BLaER1 treated with 17β-estradiol and CSF1 and Interleukin-3, amounts not matched to agents 10 nM and 100 nM (cell line): ENCODE data around the gene IL1RAPL2.
"Not testable (repeated sequence)": the region's sequence is repeated elsewhere in the genome, so short reads cannot be mapped to it uniquely, and the experiment has no call there.

Experiments used
- H3K27ac ChIP-seq, 11 experiments: shearing (Covaris generic); formaldehyde crosslinking; 2 replicates each; pipeline ENCODE4 v1.8.1; 2022
- H3K27me3 ChIP-seq, 11 experiments: shearing (Covaris generic); formaldehyde crosslinking; 2 replicates each; pipeline ENCODE4 v1.8.1; 2022
- H3K36me3 ChIP-seq, 11 experiments: shearing (Covaris generic); formaldehyde crosslinking; 2 replicates each; pipeline ENCODE4 v1.8.1; 2022
- H3K4me1 ChIP-seq, 10 experiments: shearing (Covaris generic); formaldehyde crosslinking; 2 replicates each; pipeline ENCODE4 v1.8.1; 2022
- H3K4me2 ChIP-seq, 11 experiments: shearing (Covaris generic); formaldehyde crosslinking; 2 replicates each; pipeline ENCODE4 v1.8.1; 2022
- H3K4me3 ChIP-seq, 10 experiments: shearing (Covaris generic); formaldehyde crosslinking; 2 replicates each; pipeline ENCODE4 v1.8.1; 2022
- H3K9ac ChIP-seq, 11 experiments: shearing (Covaris generic); formaldehyde crosslinking; 2 replicates each; pipeline ENCODE4 v1.8.1; 2022
- H3K9me3 ChIP-seq, 11 experiments: shearing (Covaris generic); formaldehyde crosslinking; replicated peaks in 1 of 11; 2 replicates each; pipeline ENCODE4 v1.8.1; 2022
- H4K20me1 ChIP-seq, 11 experiments: shearing (Covaris generic); formaldehyde crosslinking; 2 replicates each; pipeline ENCODE4 v1.8.1; 2022
- Cebpa-rat ChIP-seq, 11 experiments: shearing (Covaris generic); IDR thresholded peaks; 2 replicates each; pipeline ENCODE4 v1.8.1; 2022

The IL1RAPL2 gene

DNA sequence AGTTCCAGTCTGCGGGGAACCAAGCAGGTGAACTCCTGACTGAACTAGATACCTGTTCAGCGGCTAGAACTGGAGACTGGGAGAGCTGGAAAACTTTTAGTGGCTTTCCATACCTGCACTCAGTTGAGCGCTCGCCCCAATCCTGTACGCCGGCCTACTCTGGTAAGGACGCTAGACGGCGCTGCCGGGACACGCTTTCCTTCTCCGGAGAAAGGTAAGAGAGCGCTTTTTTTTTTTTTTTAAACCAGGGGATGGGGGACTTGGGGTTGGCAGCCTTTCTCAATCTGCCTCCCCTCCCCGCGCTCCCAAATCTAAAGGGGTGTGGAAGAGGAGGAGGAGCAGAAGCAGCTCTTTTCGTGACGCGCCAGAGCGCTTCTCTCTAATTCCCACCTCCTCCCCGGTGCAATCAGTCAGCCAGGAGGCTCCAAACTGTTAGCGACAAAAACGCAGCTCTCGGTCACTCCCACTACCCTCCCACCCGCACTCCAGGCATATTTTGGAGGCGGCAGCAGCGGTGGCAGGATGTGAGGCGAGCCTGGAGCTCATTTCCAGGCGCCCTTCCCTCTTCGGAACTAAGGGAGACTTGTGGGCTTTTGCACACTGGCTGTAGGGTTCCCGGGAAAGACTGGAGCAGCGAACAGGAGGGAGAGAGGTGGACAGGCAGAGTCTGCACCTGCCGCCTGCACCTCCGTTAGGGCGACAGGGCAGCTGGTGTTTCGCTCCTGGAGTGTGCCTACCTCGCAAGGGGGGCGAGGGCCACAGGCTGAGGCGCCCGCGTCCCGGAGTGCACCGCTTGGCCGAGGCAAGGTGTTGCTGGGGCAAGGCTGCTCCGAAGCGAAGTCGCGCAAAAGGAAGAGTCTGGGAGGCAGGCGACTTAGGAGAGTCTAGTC lies at the start of gene IL1RAPL2:
TSS of gene IL1RAPL2 (plus strand) at position 409 of the 890 bp plus-strand sequence.
- no peak within 1 kb of the TSS for H3K4me2 ChIP-seq
- TF ChIP-seq Cebpa-rat (IDR thresholded peaks at IDR 0.05) = no peak
- H3K9me3 ChIP-seq = peaks cover 30 to 46% (median 39%) of the 10 kb centered on the region in 11 experiments; a peak in 20 of 22 replicates
- H3K9ac ChIP-seq = no peak within 1 kb of the TSS
- no peak within 1 kb of the TSS for H3K27ac ChIP-seq
- H4K20me1 ChIP-seq = no peaks in the 10 kb centered on the region
- H3K4me3 ChIP-seq = no peak within 1 kb of the TSS
- no peaks in the 10 kb centered on the region for H3K36me3 ChIP-seq
- no peaks in the 10 kb centered on the region for H3K4me1 ChIP-seq
- peaks cover 0 to 7% (median 0%) of the 10 kb centered on the region in 11 experiments; a peak in 5 of 22 replicates for H3K27me3 ChIP-seq

DNA sequence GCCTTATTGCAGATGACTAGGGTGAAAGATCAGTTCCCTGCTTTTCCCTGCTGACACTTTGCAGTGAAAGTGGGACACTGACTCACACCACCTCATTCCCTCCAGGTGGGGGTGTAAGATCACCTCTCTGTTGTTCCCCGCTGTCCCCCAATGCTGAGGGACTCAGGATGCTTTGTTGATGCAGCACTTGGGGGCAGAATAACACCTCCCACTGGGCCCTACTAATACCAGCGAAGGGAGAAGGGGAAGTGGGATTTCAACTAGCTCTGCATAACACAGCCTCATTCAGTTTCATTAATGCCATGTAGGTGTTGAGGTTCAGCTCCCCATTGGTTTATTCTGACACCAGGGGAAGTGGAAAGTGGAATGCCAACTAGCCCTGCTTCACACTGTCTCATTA lies 43.6 kb upstream of the IL1RAPL2 start:
- no peak for TF ChIP-seq Cebpa-rat (IDR thresholded peaks at IDR 0.05)
- Histone ChIP-seq H3K4me3 (no peak overlapping the region), H3K4me2 (no peak overlapping the region), H4K20me1 (no peaks in the 10 kb centered on the region; a peak in 1 of 22 replicates), H3K9ac (no peak overlapping the region), H3K4me1 (peaks cover 0 to 4% (median 0%) of the 10 kb centered on the region in 10 experiments; a peak in 3 of 20 replicates), H3K27me3 (no peaks in the 10 kb centered on the region), H3K27ac (no peak overlapping the region), H3K36me3 (no peaks in the 10 kb centered on the region), H3K9me3 (peaks cover 0 to 4% (median 0%) of the 10 kb centered on the region in 11 experiments; a peak in 2 of 22 replicates)

DNA sequence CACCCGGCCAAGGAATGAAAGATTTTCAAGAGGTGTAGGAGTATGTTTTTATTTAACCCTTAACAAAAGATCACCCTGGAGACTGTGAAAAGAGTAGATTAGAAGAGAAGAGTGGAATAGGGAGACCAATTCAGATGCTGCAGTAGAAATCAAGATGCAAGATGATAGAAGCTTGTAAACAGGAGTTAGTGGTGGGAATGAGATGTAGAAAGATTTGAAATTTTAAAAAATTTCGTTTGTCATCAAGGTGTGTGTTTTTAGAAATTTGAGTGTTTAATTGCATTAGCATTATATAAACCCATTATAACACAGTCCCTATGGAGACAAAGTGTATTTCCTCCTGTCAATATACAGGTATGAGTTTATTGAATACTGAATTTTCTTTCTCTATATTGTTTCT lies 42.1 kb upstream of the IL1RAPL2 start:
- Histone ChIP-seq H3K9ac (no peak overlapping the region), H4K20me1 (no peaks in the 10 kb centered on the region), H3K27ac (no peak overlapping the region), H3K4me1 (peaks cover 0 to 4% (median 0%) of the 10 kb centered on the region in 10 experiments; a peak in 3 of 20 replicates), H3K36me3 (no peaks in the 10 kb centered on the region), H3K4me2 (no peak overlapping the region), H3K4me3 (no peak overlapping the region), H3K9me3 (peaks cover 0 to 4% (median 0%) of the 10 kb centered on the region in 11 experiments; a peak in 2 of 22 replicates), H3K27me3 (no peaks in the 10 kb centered on the region)
- no peak for TF ChIP-seq Cebpa-rat (IDR thresholded peaks at IDR 0.05)

DNA sequence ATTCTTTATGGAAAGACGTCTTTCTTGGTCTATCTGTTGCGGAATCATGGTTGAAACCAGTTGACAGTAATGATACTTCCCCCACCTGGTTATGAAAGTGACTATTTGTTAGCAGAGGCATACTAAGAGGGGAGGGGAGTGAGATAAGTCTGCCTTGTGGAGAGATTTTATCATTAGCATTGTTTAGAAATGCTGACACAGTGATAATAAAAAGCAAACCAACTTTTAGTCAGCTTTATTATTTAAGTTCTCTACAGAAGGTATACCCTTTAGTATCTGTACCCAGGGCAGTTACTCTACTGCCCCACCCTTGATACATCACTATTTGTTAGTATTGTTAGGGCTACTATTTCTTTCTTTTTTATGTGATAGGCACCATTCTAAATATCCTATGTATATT lies 26.9 kb upstream of the IL1RAPL2 start:
- Histone ChIP-seq H3K4me1 (no peaks in the 10 kb centered on the region), H3K4me2 (no peak overlapping the region), H3K9me3 (peaks cover 0 to 7% (median 0%) of the 10 kb centered on the region in 11 experiments; a peak in 1 of 22 replicates), H3K27ac (no peak overlapping the region), H3K36me3 (no peaks in the 10 kb centered on the region), H3K4me3 (no peak overlapping the region), H3K27me3 (no peaks in the 10 kb centered on the region), H3K9ac (no peak overlapping the region), H4K20me1 (no peaks in the 10 kb centered on the region)
- no peak for TF ChIP-seq Cebpa-rat (IDR thresholded peaks at IDR 0.05)

DNA sequence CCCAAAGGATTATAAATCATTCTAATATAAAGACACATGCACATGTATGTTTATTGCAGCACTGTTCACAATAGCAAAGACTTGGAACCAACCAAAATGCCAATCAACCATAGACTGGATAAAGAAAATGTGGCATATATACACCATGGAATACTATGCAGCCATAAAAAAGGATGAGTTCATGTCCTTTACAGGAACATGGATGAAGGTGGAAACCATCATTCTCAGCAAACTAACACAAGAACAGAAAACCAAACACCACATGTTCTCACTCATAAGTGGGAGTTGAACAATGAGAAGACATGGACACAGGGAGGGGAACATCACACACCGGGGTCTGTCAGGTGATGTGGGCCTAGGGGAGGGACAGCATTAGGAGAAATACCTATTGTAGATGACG lies 23.6 kb upstream of the IL1RAPL2 start:
- H3K36me3 ChIP-seq, H3K27me3 ChIP-seq, H3K4me1 ChIP-seq, H4K20me1 ChIP-seq, H3K27ac ChIP-seq, H3K9ac ChIP-seq, H3K9me3 ChIP-seq, H3K4me2 ChIP-seq, H3K4me3 ChIP-seq: not testable (repeated sequence)

DNA sequence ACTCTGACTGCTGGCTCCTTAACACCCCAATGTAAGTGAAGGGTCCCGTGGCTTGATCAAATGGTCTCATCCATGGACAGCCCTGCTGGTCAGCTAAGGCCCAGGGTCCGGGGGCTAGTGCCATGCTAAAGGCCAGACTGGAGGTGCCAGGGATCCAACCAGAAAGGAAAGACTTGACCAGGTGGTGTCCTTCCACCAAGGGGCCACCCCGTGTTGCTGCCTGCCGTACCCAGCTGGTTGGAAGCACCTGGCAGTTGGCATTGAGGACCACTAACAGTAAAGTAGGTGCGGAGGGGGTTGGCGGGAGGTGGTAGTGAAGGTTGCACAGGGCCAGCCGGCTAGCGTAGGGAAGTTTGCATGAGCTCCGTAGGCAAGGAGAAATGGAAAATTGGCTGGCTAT lies 1.7 kb upstream of the IL1RAPL2 start:
- H3K36me3 ChIP-seq = no peaks in the 10 kb centered on the region
- no peak overlapping the region for H3K27ac ChIP-seq
- H3K9me3 ChIP-seq = peaks cover 30 to 49% (median 39%) of the 10 kb centered on the region in 11 experiments; a peak in 20 of 22 replicates
- TF ChIP-seq Cebpa-rat (IDR thresholded peaks at IDR 0.05) = no peak
- H3K27me3 ChIP-seq = peaks cover 0 to 7% (median 0%) of the 10 kb centered on the region in 11 experiments; a peak in 5 of 22 replicates
- no peak overlapping the region for H3K4me2 ChIP-seq
- no peak overlapping the region for H3K9ac ChIP-seq
- no peaks in the 10 kb centered on the region for H3K4me1 ChIP-seq
- H3K4me3 ChIP-seq = no peak overlapping the region
- no peaks in the 10 kb centered on the region for H4K20me1 ChIP-seq

DNA sequence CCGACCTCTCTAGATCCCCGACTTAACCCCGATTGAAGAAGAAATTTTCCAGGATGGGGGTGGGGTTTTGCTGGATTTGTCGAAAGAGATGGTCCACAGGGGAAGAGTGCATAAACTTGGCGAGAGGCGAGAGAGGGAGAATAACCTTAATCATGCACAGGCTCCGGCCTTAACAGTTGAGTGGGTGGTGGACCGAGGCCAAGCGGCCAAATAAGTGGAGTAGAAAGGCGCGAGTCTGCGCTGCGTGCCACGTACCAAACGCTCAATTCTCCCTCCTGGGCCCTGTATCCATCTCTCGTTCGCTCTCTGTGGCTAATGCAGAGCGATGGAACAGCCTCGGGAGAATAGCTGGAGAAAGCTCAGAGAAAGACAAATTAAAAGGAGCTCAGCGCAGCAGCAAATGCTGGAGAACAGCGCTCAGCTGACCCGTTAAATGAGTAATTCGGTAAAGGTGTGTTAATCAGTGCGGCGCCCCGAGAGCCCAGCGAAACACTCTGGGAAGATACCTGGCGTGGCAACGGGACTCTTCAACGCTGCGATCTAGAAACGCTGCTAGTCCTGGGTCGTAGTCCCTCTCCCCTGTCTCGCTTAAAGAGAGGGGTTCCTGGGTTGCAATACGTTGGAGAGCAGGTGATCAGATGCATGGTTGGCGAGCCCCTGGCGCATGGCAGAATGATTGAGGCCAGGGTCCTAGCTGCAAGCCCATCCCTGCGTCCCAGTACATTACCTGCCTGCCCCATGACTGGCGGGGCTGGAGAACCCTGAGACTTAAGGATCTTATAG lies 887 bp upstream of the IL1RAPL2 start:
- Histone ChIP-seq H3K9me3 (peaks cover 30 to 49% (median 39%) of the 10 kb centered on the region in 11 experiments; a peak in 20 of 22 replicates), H3K36me3 (no peaks in the 10 kb centered on the region), H3K4me1 (no peaks in the 10 kb centered on the region), H4K20me1 (no peaks in the 10 kb centered on the region), H3K27me3 (peaks cover 0 to 7% (median 0%) of the 10 kb centered on the region in 11 experiments; a peak in 5 of 22 replicates), H3K4me2 (no peak overlapping the region), H3K27ac (no peak overlapping the region), H3K9ac (no peak overlapping the region), H3K4me3 (no peak overlapping the region)
- no peak for TF ChIP-seq Cebpa-rat (IDR thresholded peaks at IDR 0.05)

DNA sequence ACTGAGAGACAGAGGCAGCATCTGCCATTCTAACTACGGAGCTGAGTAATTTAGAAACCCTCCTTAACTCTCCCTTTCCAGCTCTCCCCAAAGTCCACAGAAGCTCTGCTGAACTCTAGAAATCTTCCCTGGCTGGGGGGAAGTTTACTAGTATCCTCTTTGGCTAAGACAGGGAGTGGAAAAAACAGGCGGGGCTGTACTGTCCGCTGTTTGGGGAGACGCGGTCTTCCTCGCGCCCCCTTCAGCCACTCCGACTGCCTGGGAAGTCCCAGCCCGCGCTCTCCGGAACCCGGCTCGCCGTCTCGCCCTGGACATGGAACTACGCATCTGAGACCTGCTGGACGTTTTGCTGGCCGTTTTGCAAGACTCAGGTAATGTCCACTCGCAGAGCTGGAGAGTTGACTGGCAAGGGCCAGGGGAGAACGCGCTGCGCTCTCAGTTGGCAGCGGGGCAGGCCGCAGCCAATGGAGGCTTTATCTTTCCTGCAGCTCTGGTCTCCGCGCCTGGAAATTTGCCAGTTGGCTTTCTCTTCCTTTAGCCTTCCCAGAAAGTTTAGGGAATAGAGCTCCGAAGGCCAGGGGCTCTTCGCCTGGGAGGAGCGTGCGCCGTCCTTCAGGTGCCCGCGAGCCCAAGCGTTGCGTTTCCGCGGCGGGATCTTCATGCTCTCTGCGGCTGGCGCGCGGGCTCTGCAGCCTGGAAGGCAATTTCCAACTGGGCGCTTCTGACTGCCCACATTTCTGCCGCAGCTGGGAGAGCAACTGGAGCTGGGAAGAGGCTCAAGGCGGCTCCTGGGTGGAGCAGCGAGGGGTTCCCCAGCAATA lies 892 bp downstream of the IL1RAPL2 start:
- no peak overlapping the region for H3K27ac ChIP-seq
- H3K9me3 ChIP-seq = peaks cover 33 to 52% (median 42%) of the 10 kb centered on the region in 11 experiments; a peak in 20 of 22 replicates
- H3K4me2 ChIP-seq = no peak overlapping the region
- H3K4me1 ChIP-seq = no peaks in the 10 kb centered on the region
- no peaks in the 10 kb centered on the region for H3K36me3 ChIP-seq
- TF ChIP-seq Cebpa-rat (IDR thresholded peaks at IDR 0.05) = no peak
- no peak overlapping the region for H3K4me3 ChIP-seq
- H4K20me1 ChIP-seq = no peaks in the 10 kb centered on the region
- H3K27me3 ChIP-seq = peaks cover 0 to 7% (median 0%) of the 10 kb centered on the region in 11 experiments; a peak in 5 of 22 replicates
- no peak overlapping the region for H3K9ac ChIP-seq
